Measurements from ENCODE around the gene SLC25A25. TPM values are rescaled to one million over a fixed set of nuclear protein-coding genes. Genes with fewer than 3 reads are reported as not detected.

Gene SLC25A25
- total RNA-seq, 1 donor, result 30.6 TPM

- Histone ChIP-seq H3K4me3 (ENCODE audit: low read length) (no peak overlapping the region), H3K9me3 (ENCODE audit: low read depth, low read length) (no peaks in the 10 kb centered on the region), H3K4me1 (ENCODE audit: insufficient read depth, low read length) (peaks cover 31% of the 10 kb centered on the region), H3K27me3 (ENCODE audit: insufficient read depth, low read length) (no peaks in the 10 kb centered on the region)
These were observed 49.8 kb downstream of the SLC25A25 start for GRCh38 chr9:128117613-128118471.

GRCh38 chr9:128118472-128118857 is 50.4 kb downstream of the SLC25A25 start:
- Histone ChIP-seq H3K4me3 (ENCODE audit: low read length) (no peak overlapping the region), H3K4me1 (ENCODE audit: insufficient read depth, low read length) (peaks cover 31% of the 10 kb centered on the region), H3K27me3 (ENCODE audit: insufficient read depth, low read length) (no peaks in the 10 kb centered on the region), H3K9me3 (ENCODE audit: low read depth, low read length) (no peaks in the 10 kb centered on the region)

GRCh38 chr9:128118971-128119665 is 51.1 kb downstream of the SLC25A25 start:
- Histone ChIP-seq H3K9me3 (ENCODE audit: low read depth, low read length) (no peaks in the 10 kb centered on the region), H3K4me3 (ENCODE audit: low read length) (no peak overlapping the region), H3K4me1 (ENCODE audit: insufficient read depth, low read length) (peaks cover 31% of the 10 kb centered on the region), H3K27me3 (ENCODE audit: insufficient read depth, low read length) (no peaks in the 10 kb centered on the region)

DNA sequence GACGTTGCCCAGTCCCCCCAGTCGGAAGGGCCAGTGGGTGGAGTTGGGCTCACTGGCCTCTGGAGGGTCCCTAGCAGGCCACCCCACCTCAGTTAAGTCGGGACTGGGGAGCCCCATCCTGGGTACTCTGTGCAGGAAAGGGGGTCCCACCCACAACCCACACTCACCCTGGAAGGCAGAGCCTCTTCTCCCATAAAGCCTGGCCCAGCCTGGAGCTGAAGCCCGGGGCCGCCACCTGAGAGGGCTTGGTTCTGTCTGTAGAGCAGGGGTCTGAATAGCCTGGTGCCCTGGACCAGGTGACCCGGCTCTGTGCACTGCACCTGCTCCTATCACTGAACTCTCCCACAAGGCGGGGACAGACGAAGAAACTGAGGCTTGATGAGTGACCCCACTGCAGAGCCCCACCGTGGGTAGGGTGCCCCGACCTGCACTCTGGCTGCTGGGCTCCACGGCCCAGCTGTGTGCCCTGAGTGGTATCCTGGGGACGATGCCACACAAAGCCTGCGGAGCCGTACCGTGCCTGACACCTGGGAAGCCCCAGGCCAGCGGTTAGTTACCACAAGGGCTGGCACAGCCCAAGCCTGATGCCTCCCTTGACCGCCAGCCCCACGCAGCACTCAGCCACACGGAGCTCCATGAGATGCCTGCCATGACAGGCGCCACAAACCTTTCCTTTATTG is 52.2 kb downstream of the SLC25A25 start:
- no peak overlapping the region for H3K4me3 ChIP-seq (ENCODE audit: low read length)
- peaks cover 32% of the 10 kb centered on the region for H3K4me1 ChIP-seq (ENCODE audit: insufficient read depth, low read length)
- H3K27me3 ChIP-seq (ENCODE audit: insufficient read depth, low read length), result no peaks in the 10 kb centered on the region
- H3K9me3 ChIP-seq (ENCODE audit: low read depth, low read length), result no peaks in the 10 kb centered on the region

GRCh38 chr9:128120741-128121465 is 52.9 kb downstream of the SLC25A25 start:
- H3K4me3 ChIP-seq (ENCODE audit: low read length), result no peak overlapping the region
- no peaks in the 10 kb centered on the region for H3K9me3 ChIP-seq (ENCODE audit: low read depth, low read length)
- H3K4me1 ChIP-seq (ENCODE audit: insufficient read depth, low read length), result peaks cover 32% of the 10 kb centered on the region
- no peaks in the 10 kb centered on the region for H3K27me3 ChIP-seq (ENCODE audit: insufficient read depth, low read length)

DNA sequence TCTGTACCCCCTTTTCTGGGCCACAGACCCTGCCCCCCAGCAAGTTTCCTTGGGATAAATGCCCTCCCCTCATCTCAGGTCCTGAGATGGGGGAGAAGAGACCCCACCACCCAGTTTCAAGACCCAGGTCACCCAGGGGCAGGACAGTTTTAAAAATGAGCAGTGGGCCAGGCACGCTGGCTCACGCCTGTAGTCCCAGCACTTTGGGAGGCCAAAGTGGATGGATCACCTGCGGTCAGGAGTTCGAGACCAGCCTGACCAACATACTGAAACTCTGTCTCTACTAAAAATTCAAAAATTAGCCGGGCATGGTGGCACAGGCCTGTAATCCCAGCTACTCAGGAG is 53.4 kb downstream of the SLC25A25 start:
- H3K4me3 ChIP-seq (ENCODE audit: low read length), result no peak overlapping the region
- H3K27me3 ChIP-seq (ENCODE audit: insufficient read depth, low read length), result no peaks in the 10 kb centered on the region
- peaks cover 32% of the 10 kb centered on the region for H3K4me1 ChIP-seq (ENCODE audit: insufficient read depth, low read length)
- no peaks in the 10 kb centered on the region for H3K9me3 ChIP-seq (ENCODE audit: low read depth, low read length)

DNA sequence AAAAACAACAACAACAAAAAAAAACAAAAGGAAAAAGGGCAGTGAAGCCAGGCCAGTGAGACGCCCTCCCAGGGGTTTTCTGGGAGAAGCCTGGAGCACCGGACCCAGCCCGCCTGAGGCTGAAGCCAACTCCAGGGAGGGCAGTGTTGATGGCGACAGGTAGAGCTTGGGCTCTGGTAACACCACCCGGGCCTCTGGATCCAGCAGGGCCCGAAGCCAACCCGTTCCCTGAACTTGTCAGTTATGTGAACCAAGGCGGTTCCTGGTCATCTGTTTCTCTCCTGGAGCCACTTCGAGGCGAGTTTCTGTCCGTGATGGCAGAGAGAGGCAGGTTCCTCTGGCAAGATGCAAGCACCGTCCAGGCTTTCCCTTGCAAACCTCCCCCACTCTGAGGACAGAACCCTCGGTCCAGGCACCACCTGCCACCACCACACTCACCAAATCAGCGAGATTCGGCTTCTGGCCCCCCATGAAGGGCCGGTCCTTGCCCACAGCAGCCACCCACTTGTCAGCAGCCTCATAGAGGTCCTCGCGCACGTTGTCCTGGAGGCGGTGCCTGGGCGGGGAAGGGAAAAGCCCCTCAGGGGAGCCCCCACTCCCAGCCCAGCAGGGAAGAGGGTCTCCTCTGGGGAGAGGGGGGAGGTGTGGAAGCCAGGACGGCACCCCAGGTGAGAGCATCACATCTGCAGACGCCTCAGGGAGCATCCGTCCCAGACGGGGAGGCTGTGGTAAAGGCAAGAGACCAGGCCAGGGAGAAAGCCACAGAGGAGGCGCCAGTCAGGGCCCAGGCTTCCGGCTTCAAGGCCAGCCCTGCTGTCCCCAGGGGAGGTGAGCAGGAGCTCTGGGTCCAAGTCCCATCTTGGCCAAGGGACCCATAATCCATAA is 54.1 kb downstream of the SLC25A25 start:
- H3K4me1 ChIP-seq (ENCODE audit: insufficient read depth, low read length), result peaks cover 33% of the 10 kb centered on the region
- no peaks in the 10 kb centered on the region for H3K9me3 ChIP-seq (ENCODE audit: low read depth, low read length)
- no peak overlapping the region for H3K4me3 ChIP-seq (ENCODE audit: low read length)
- no peaks in the 10 kb centered on the region for H3K27me3 ChIP-seq (ENCODE audit: insufficient read depth, low read length)

DNA sequence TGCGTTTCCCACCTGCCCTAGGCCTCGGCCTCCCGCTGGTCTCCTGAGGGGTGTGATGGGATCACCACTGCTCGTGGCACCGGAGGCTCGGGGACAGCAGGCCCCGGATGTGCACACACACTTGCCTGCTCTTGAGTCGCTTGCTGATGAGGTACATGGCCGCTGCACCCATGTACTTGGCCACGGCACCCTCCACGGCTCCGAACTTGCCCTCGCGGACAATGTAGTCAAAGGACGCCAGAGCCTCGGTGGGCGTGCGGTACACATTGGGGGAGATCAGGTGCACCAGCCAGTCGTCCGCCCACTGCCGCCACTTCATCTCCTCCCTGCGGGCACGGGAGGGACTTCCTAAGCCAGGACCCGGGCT is 54.8 kb downstream of the SLC25A25 start:
- Histone ChIP-seq H3K27me3 (ENCODE audit: insufficient read depth, low read length) (no peaks in the 10 kb centered on the region), H3K4me3 (ENCODE audit: low read length) (no peak overlapping the region), H3K9me3 (ENCODE audit: low read depth, low read length) (no peaks in the 10 kb centered on the region), H3K4me1 (ENCODE audit: insufficient read depth, low read length) (peaks cover 28% of the 10 kb centered on the region)

- Histone ChIP-seq H3K9me3 (ENCODE audit: low read depth, low read length) (no peaks in the 10 kb centered on the region), H3K4me3 (ENCODE audit: low read length) (no peak overlapping the region), H3K4me1 (ENCODE audit: insufficient read depth, low read length) (peaks cover 26% of the 10 kb centered on the region), H3K27me3 (ENCODE audit: insufficient read depth, low read length) (no peaks in the 10 kb centered on the region)
These were observed 55.5 kb downstream of the SLC25A25 start for GRCh38 chr9:128123451-128124080.

GRCh38 chr9:128124451-128124850 is 56.4 kb downstream of the SLC25A25 start:
- Histone ChIP-seq H3K9me3 (ENCODE audit: low read depth, low read length) (no peaks in the 10 kb centered on the region), H3K27me3 (ENCODE audit: insufficient read depth, low read length) (no peaks in the 10 kb centered on the region), H3K4me3 (ENCODE audit: low read length) (no peak overlapping the region), H3K4me1 (ENCODE audit: insufficient read depth, low read length) (peaks cover 35% of the 10 kb centered on the region)

- Histone ChIP-seq H3K27me3 (ENCODE audit: insufficient read depth, low read length) (no peaks in the 10 kb centered on the region), H3K9me3 (ENCODE audit: low read depth, low read length) (no peaks in the 10 kb centered on the region), H3K4me3 (ENCODE audit: low read length) (no peak overlapping the region), H3K4me1 (ENCODE audit: insufficient read depth, low read length) (peaks cover 35% of the 10 kb centered on the region)
These were observed 57.0 kb downstream of the SLC25A25 start for GRCh38 chr9:128124873-128125579.

DNA sequence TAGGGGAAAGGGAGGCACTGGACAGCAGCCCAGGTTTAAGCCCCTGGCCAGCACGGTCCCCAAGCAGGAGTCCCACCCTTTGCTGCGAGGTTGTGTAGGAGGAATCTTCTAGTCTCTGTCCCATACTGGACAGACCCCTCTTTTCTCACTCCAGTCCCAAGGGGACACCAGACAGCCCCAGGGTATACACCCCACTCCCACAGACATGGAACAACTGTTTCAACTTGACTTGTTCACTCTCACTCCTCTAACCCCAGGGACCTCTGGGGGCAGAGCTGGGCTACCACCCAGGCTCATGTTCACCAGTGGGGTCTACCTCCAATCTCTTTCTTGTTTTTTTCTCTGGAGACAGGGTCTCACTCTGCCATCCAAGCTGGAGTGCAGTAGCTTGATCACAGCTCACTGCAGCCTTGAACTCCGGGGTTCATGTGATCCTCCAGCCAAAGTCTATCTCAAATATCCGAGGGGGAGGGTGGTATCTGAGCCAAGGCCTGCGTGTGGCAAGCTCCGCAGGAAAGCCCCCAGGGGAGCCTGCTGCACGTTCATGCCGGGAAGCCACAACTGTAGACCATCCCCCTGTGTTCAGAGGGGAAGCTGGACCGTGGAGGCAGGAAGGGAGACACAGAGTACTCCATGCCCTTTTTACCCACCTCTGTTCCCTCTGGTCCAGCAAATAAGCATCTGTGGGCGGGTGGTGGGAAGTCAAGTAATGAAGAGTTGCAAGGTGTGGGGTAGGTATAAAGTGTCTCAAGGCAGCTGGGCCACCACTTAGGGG is 57.7 kb downstream of the SLC25A25 start:
- no peaks in the 10 kb centered on the region for H3K27me3 ChIP-seq (ENCODE audit: insufficient read depth, low read length)
- H3K4me3 ChIP-seq (ENCODE audit: low read length), result no peak overlapping the region
- peaks cover 35% of the 10 kb centered on the region for H3K4me1 ChIP-seq (ENCODE audit: insufficient read depth, low read length)
- H3K9me3 ChIP-seq (ENCODE audit: low read depth, low read length), result no peaks in the 10 kb centered on the region

- Histone ChIP-seq H3K27me3 (ENCODE audit: insufficient read depth, low read length) (no peaks in the 10 kb centered on the region), H3K9me3 (ENCODE audit: low read depth, low read length) (no peaks in the 10 kb centered on the region), H3K4me3 (ENCODE audit: low read length) (peak within 1 kb of the TSS; percentile 87), H3K4me1 (ENCODE audit: insufficient read depth, low read length) (peaks cover 35% of the 10 kb centered on the region)
These were observed 59.5 kb downstream of the SLC25A25 start, which contains the start of gene PTGES2 for GRCh38 chr9:128127568-128127989. TSS of gene PTGES2 (minus strand) at chr9:128127729. CDS start at chr9:128127717, 12 bp downstream.
